Measurements from ENCODE around the gene FOXS1. TPM values are rescaled to one million over a fixed set of nuclear protein-coding genes. Genes with fewer than 3 reads are reported as not detected.

The FOXS1 gene
- total RNA-seq, 5 donors from 2014 or later (not counting 1 experiment from before 2014, with no cell fraction given), result not detected

GRCh38 chr20:31822421-31823330, 22.7 kb downstream of the FOXS1 start:
- H3K4me1 Mint-ChIP-seq, result peaks cover 0 to 8% (median 2%) of the 10 kb centered on the region in 3 donors
- ATAC-seq (replicated peaks in 1 of 4) (peak; percentile 85 to 94 (median 86)), DNase-seq (peak; percentile 28 to 84 (median 64))
- 13% methylated on average over 12 of the region's 29 CpGs for WGBS (ENCODE audit: insufficient coverage)
- peaks cover 0 to 5% of the 10 kb centered on the region in 2 donors for H3K27me3 Mint-ChIP-seq
- Histone ChIP-seq H3K27ac (ENCODE audit: low read length) (no peak overlapping the region), H3K9me3 (no peaks in the 10 kb centered on the region), H3K4me1 (ENCODE audit: control insufficient read depth in 1 of 2, extremely low read depth in 1 of 2, insufficient read depth in 2 of 2, low read length in 2 of 2) (peaks cover 0 to 10% of the 10 kb centered on the region in 2 experiments), H3K4me3 (ENCODE audit: control insufficient read depth in 1 of 2, extremely low read depth in 1 of 2, low read length in 1 of 2) (no peak overlapping the region), H3K36me3 (ENCODE audit: control insufficient read depth in 2 of 2, extremely low read depth in 1 of 2, insufficient read depth in 1 of 2, low read length in 1 of 2) (no peaks in the 10 kb centered on the region), H3K27me3 (replicated peaks in 1 of 2; ENCODE audit: control insufficient read depth in 2 of 2, extremely low read depth in 1 of 2, insufficient read depth in 2 of 2, low read length in 1 of 2) (peaks cover 0 to 18% of the 10 kb centered on the region in 2 experiments)
- peak overlapping the region in 2 of 3 donors; percentile 30 to 34 for H3K4me3 Mint-ChIP-seq
- H3K36me3 Mint-ChIP-seq, result no peaks in the 10 kb centered on the region
- H3K9me3 Mint-ChIP-seq, result no peaks in the 10 kb centered on the region
- CTCF ChIA-PET, result interaction anchor here (0.6 to 1.7 kb wide), 11 partner anchors 9 to 955 kb away, joined by 3 to 6 read pairs (median 3); partner anchors contain the start of gene PDRG1 (in 1 of the 2)
- H3K27ac Mint-ChIP-seq, result no peak overlapping the region
- POLR2A ChIA-PET, result no interaction called here

GRCh38 chr20:31821427-31821826, 24.0 kb downstream of the FOXS1 start:
- ChIA-PET POLR2A (no interaction called here), CTCF (no interaction called here)
- H3K9me3 ChIP-seq, result no peaks in the 10 kb centered on the region
- H3K4me1 Mint-ChIP-seq, result peaks cover 0 to 8% (median 2%) of the 10 kb centered on the region in 3 donors
- H3K4me3 ChIP-seq (ENCODE audit: control insufficient read depth in 1 of 2, extremely low read depth in 1 of 2, low read length in 1 of 2), result no peak overlapping the region
- H3K27me3 ChIP-seq (replicated peaks in 1 of 2; ENCODE audit: control insufficient read depth in 2 of 2, extremely low read depth in 1 of 2, insufficient read depth in 2 of 2, low read length in 1 of 2), result peaks cover 0 to 18% of the 10 kb centered on the region in 2 experiments
- 57% methylated on average over 3 of the region's 5 CpGs for WGBS (ENCODE audit: insufficient coverage)
- H3K4me1 ChIP-seq (ENCODE audit: control insufficient read depth in 1 of 2, extremely low read depth in 1 of 2, insufficient read depth in 2 of 2, low read length in 2 of 2), result peaks cover 0 to 10% of the 10 kb centered on the region in 2 experiments
- no peaks in the 10 kb centered on the region for H3K36me3 ChIP-seq (ENCODE audit: control insufficient read depth in 2 of 2, extremely low read depth in 1 of 2, insufficient read depth in 1 of 2, low read length in 1 of 2)
- DNase-seq, result no peak
- no peak overlapping the region for H3K27ac ChIP-seq (ENCODE audit: low read length)
- H3K36me3 Mint-ChIP-seq, result no peaks in the 10 kb centered on the region
- H3K27ac Mint-ChIP-seq, result no peak overlapping the region
- peaks cover 0 to 5% of the 10 kb centered on the region in 2 donors for H3K27me3 Mint-ChIP-seq
- H3K4me3 Mint-ChIP-seq, result no peak overlapping the region
- no peaks in the 10 kb centered on the region for H3K9me3 Mint-ChIP-seq
- ATAC-seq (replicated peaks in 1 of 4), result no peak

GRCh38 chr20:31820228-31820627, 25.2 kb downstream of the FOXS1 start:
- H3K4me3 ChIP-seq (ENCODE audit: control insufficient read depth in 1 of 2, extremely low read depth in 1 of 2, low read length in 1 of 2), result no peak overlapping the region
- 90% methylated on average over 6 of the region's 6 CpGs for WGBS (ENCODE audit: insufficient coverage)
- Mint-ChIP-seq H3K27ac (no peak overlapping the region), H3K9me3 (no peaks in the 10 kb centered on the region), H3K4me3 (no peak overlapping the region), H3K27me3 (peaks cover 0 to 5% of the 10 kb centered on the region in 2 donors), H3K36me3 (no peaks in the 10 kb centered on the region), H3K4me1 (peaks cover 0 to 8% (median 2%) of the 10 kb centered on the region in 3 donors)
- ATAC-seq (replicated peaks in 1 of 4), result no peak
- H3K36me3 ChIP-seq (ENCODE audit: control insufficient read depth in 2 of 2, extremely low read depth in 1 of 2, insufficient read depth in 1 of 2, low read length in 1 of 2), result no peaks in the 10 kb centered on the region
- CTCF ChIA-PET, result no interaction called here
- peaks cover 0 to 18% of the 10 kb centered on the region in 2 experiments for H3K27me3 ChIP-seq (replicated peaks in 1 of 2; ENCODE audit: control insufficient read depth in 2 of 2, extremely low read depth in 1 of 2, insufficient read depth in 2 of 2, low read length in 1 of 2)
- POLR2A ChIA-PET, result no interaction called here
- H3K27ac ChIP-seq (ENCODE audit: low read length), result no peak overlapping the region
- no peak for DNase-seq
- H3K9me3 ChIP-seq, result no peaks in the 10 kb centered on the region
- peaks cover 0 to 10% of the 10 kb centered on the region in 2 experiments for H3K4me1 ChIP-seq (ENCODE audit: control insufficient read depth in 1 of 2, extremely low read depth in 1 of 2, insufficient read depth in 2 of 2, low read length in 2 of 2)

- ChIA-PET POLR2A (interaction anchor here in 1 of 2 donors (0.7 kb wide), 1 partner anchor 705 kb away, joined by 3 read pairs; no protein-coding TSS in a partner anchor), CTCF (no interaction called here)
- Histone ChIP-seq H3K27me3 (replicated peaks in 1 of 2; ENCODE audit: control insufficient read depth in 2 of 2, extremely low read depth in 1 of 2, insufficient read depth in 2 of 2, low read length in 1 of 2) (peaks cover 0 to 15% of the 10 kb centered on the region in 2 experiments), H3K4me3 (ENCODE audit: control insufficient read depth in 1 of 2, extremely low read depth in 1 of 2, low read length in 1 of 2) (no peak within 1 kb of the TSS), H3K27ac (ENCODE audit: low read length) (no peak within 1 kb of the TSS), H3K36me3 (ENCODE audit: control insufficient read depth in 2 of 2, extremely low read depth in 1 of 2, insufficient read depth in 1 of 2, low read length in 1 of 2) (no peaks in the 10 kb centered on the region), H3K9me3 (no peaks in the 10 kb centered on the region), H3K4me1 (ENCODE audit: control insufficient read depth in 1 of 2, extremely low read depth in 1 of 2, insufficient read depth in 2 of 2, low read length in 2 of 2) (peaks cover 0 to 10% of the 10 kb centered on the region in 2 experiments)
- Mint-ChIP-seq H3K9me3 (no peaks in the 10 kb centered on the region), H3K4me3 (no peak within 1 kb of the TSS), H3K27ac (no peak within 1 kb of the TSS), H3K4me1 (peaks cover 0 to 8% (median 2%) of the 10 kb centered on the region in 3 donors), H3K36me3 (no peaks in the 10 kb centered on the region), H3K27me3 (peaks cover 0 to 5% of the 10 kb centered on the region in 2 donors)
- WGBS (ENCODE audit: insufficient coverage), result 91% methylated on average over 14 of the region's 16 CpGs
- DNase-seq (no peak), ATAC-seq (replicated peaks in 1 of 4) (no peak)
These were observed 26.2 kb downstream of the FOXS1 start, which contains the start of gene MYLK2 for GRCh38 chr20:31819083-31819784. TSS of gene MYLK2 (plus strand) at chr20:31819356. CDS start at chr20:31819581, 225 bp downstream.

GRCh38 chr20:31818376-31818908, 27.0 kb downstream of the FOXS1 start:
- H3K27me3 Mint-ChIP-seq, result peaks cover 0 to 5% of the 10 kb centered on the region in 2 donors
- H3K9me3 ChIP-seq, result no peaks in the 10 kb centered on the region
- no peak for DNase-seq
- H3K36me3 ChIP-seq (ENCODE audit: control insufficient read depth in 2 of 2, extremely low read depth in 1 of 2, insufficient read depth in 1 of 2, low read length in 1 of 2), result no peaks in the 10 kb centered on the region
- H3K27ac Mint-ChIP-seq, result no peak overlapping the region
- no peak overlapping the region for H3K4me3 Mint-ChIP-seq
- no peak for ATAC-seq (replicated peaks in 1 of 4)
- H3K9me3 Mint-ChIP-seq, result no peaks in the 10 kb centered on the region
- CTCF ChIA-PET, result interaction anchor here in 1 of 2 donors (1.3 kb wide), 1 partner anchor 35 kb away, joined by 3 read pairs; no protein-coding TSS in a partner anchor
- 82% methylated on average over 4 of the region's 8 CpGs for WGBS (ENCODE audit: insufficient coverage)
- peaks cover 0 to 10% of the 10 kb centered on the region in 2 experiments for H3K4me1 ChIP-seq (ENCODE audit: control insufficient read depth in 1 of 2, extremely low read depth in 1 of 2, insufficient read depth in 2 of 2, low read length in 2 of 2)
- H3K27ac ChIP-seq (ENCODE audit: low read length), result no peak overlapping the region
- H3K4me3 ChIP-seq (ENCODE audit: control insufficient read depth in 1 of 2, extremely low read depth in 1 of 2, low read length in 1 of 2), result no peak overlapping the region
- peaks cover 0 to 15% of the 10 kb centered on the region in 2 experiments for H3K27me3 ChIP-seq (replicated peaks in 1 of 2; ENCODE audit: control insufficient read depth in 2 of 2, extremely low read depth in 1 of 2, insufficient read depth in 2 of 2, low read length in 1 of 2)
- POLR2A ChIA-PET, result no interaction called here
- H3K4me1 Mint-ChIP-seq, result peaks cover 0 to 8% (median 2%) of the 10 kb centered on the region in 3 donors
- H3K36me3 Mint-ChIP-seq, result no peaks in the 10 kb centered on the region

GRCh38 chr20:31817461-31817860, 27.9 kb downstream of the FOXS1 start:
- Mint-ChIP-seq H3K27me3 (peaks cover 0 to 5% of the 10 kb centered on the region in 2 donors), H3K9me3 (no peaks in the 10 kb centered on the region), H3K4me1 (peaks cover 0 to 3% (median 0%) of the 10 kb centered on the region in 3 donors), H3K4me3 (no peak overlapping the region), H3K27ac (no peak overlapping the region), H3K36me3 (no peaks in the 10 kb centered on the region)
- no peaks in the 10 kb centered on the region for H3K9me3 ChIP-seq
- H3K36me3 ChIP-seq (ENCODE audit: control insufficient read depth in 2 of 2, extremely low read depth in 1 of 2, insufficient read depth in 1 of 2, low read length in 1 of 2), result no peaks in the 10 kb centered on the region
- no peak overlapping the region for H3K4me3 ChIP-seq (ENCODE audit: control insufficient read depth in 1 of 2, extremely low read depth in 1 of 2, low read length in 1 of 2)
- ATAC-seq (replicated peaks in 1 of 4) (no peak), DNase-seq (no peak)
- peaks cover 0 to 3% of the 10 kb centered on the region in 2 experiments for H3K4me1 ChIP-seq (ENCODE audit: control insufficient read depth in 1 of 2, extremely low read depth in 1 of 2, insufficient read depth in 2 of 2, low read length in 2 of 2)
- no peak overlapping the region for H3K27ac ChIP-seq (ENCODE audit: low read length)
- WGBS (ENCODE audit: insufficient coverage), result 89% methylated on average over 3 of the region's 5 CpGs
- CTCF ChIA-PET, result interaction anchor here in 1 of 2 donors (0.6 to 1.3 kb wide), 3 partner anchors 8 to 920 kb away, joined by 3 read pairs; no protein-coding TSS in a partner anchor
- POLR2A ChIA-PET, result no interaction called here
- H3K27me3 ChIP-seq (replicated peaks in 1 of 2; ENCODE audit: control insufficient read depth in 2 of 2, extremely low read depth in 1 of 2, insufficient read depth in 2 of 2, low read length in 1 of 2), result peaks cover 0 to 6% of the 10 kb centered on the region in 2 experiments
